B cell (primary cell): Measurements from ENCODE around the gene STK40. TPM values are rescaled to one million over a fixed set of nuclear protein-coding genes. Genes with fewer than 3 reads are reported as not detected.

Source experiments
- ATAC-seq: fragments of 200-7000 bp; cut with Tn5 transposase; one replicate; pipeline ENCODE4 v1.10.0; 2021; ENCODE audit warnings: low read depth, mild to moderate bottlenecking, moderate number of reproducible peaks, moderate library complexity
- CTCF ChIA-PET: fragments of 350-600 bp; sonication (Branson Sonifier 250); formaldehyde crosslinking; loops from one replicate; lab custom pipeline; 2021; ENCODE audit warnings: antibody characterized with exemption, inconsistent platforms; lab: Charles Lee
- POLR2A ChIA-PET: fragments of 350-600 bp; sonication (Branson Sonifier 250); formaldehyde crosslinking; loops from one replicate; lab custom pipeline; 2021; ENCODE audit warnings: antibody characterized with exemption; lab: Charles Lee
- DNase-seq: peaks from one replicate; pipeline ENCODE4 v3.0.0; 2013
- H2AFZ ChIP-seq: 2 replicates; pipeline ENCODE4 v1.6.1; 2012; ENCODE audit warnings: mild to moderate bottlenecking, low read depth, low read length; ENCODE audit not compliant: insufficient read depth, poor library complexity, severe bottlenecking
- H3K27ac ChIP-seq, 2 donors: 1 replicate in 1 of 2; 2 replicates in 1 of 2; pipeline ENCODE4 v1.5.1; 2012 to 2013; ENCODE audit warnings: low read length in 2 of 2, mild to moderate bottlenecking in 2 of 2, moderate library complexity in 1 of 2
- H3K27me3 ChIP-seq, 4 experiments: fragments of 200-600 bp in 1 of 4; sonication (generic) in 1 of 4; replicated peaks in 1 of 4; 1 replicate in 2 of 4; 2 replicates in 2 of 4; pipeline versions ENCODE4 v1.6.1 to v1.7.0; 2013 to 2016; ENCODE audit warnings: low read length in 3 of 4, mild to moderate bottlenecking in 2 of 4, mixed read lengths in 1 of 4, moderate library complexity in 1 of 4; ENCODE audit not compliant: insufficient read depth in 4 of 4, control insufficient read depth in 3 of 4; ENCODE audit errors: control extremely low read depth in 1 of 4
- H3K36me3 ChIP-seq, 2 experiments: replicated peaks in 1 of 2; 1 replicate in 1 of 2; 2 replicates in 1 of 2; pipeline versions ENCODE4 v1.6.1 to v1.7.1; 2013; ENCODE audit warnings: low read length in 1 of 2; ENCODE audit not compliant: insufficient read depth in 2 of 2, control insufficient read depth in 1 of 2; ENCODE audit errors: control extremely low read depth in 1 of 2, extremely low read depth in 1 of 2
- H3K4me1 ChIP-seq, 2 donors: fragments of 200-600 bp in 1 of 2; sonication (generic) in 1 of 2; 1 replicate in 1 of 2; 2 replicates in 1 of 2; pipeline versions ENCODE4 v1.5.1 to v1.6.1; 2013 to 2017; ENCODE audit warnings: low read length in 2 of 2; ENCODE audit not compliant: control insufficient read depth in 2 of 2, insufficient read depth in 2 of 2
- H3K4me2 ChIP-seq: replicated peaks from 2 replicates; pipeline ENCODE3; 2012; ENCODE audit warnings: mild to moderate bottlenecking, low read depth, low read length; ENCODE audit not compliant: poor library complexity, severe bottlenecking
- H3K4me3 ChIP-seq, 5 experiments: fragments of 200-600 bp in 1 of 5; sonication (generic) in 1 of 5; 1 replicate in 3 of 5; 2 replicates in 2 of 5; pipeline versions ENCODE4 v1.5.1 to v1.7.0; 2011 to 2016; ENCODE audit warnings: low read length in 4 of 5, mild to moderate bottlenecking in 4 of 5, low read depth in 2 of 5, control low read depth in 1 of 5, moderate library complexity in 1 of 5; ENCODE audit not compliant: insufficient read depth in 1 of 5; ENCODE audit errors: control extremely low read depth in 1 of 5, extremely low read depth in 1 of 5
- H3K79me2 ChIP-seq: fragments of 200-600 bp; sonication (generic); one replicate; pipeline ENCODE4 v1.6.0; 2016; ENCODE audit warnings: low read length; ENCODE audit not compliant: control insufficient read depth, insufficient read depth
- H3K9ac ChIP-seq: fragments of 200-600 bp; sonication (generic); 2 replicates; pipeline ENCODE4 v1.6.1; 2017; ENCODE audit warnings: mild to moderate bottlenecking, low read length, moderate library complexity
- H3K9me3 ChIP-seq, 3 donors: one replicate each; pipeline versions ENCODE4 v1.6.1 to v1.7.1; 2013; ENCODE audit warnings: low read length in 2 of 3; ENCODE audit not compliant: control insufficient read depth in 2 of 3, insufficient read depth in 1 of 3; ENCODE audit errors: control extremely low read depth in 1 of 3
- H4K20me1 ChIP-seq: 2 replicates; pipeline ENCODE4 v1.6.0; 2012; ENCODE audit warnings: mild to moderate bottlenecking, low read length; ENCODE audit not compliant: insufficient read depth, control insufficient read depth, poor library complexity, severe bottlenecking
- H3K27ac Mint-ChIP-seq: one replicate; pipeline ENCODE4 v1.8.0; 2021; ENCODE audit warnings: mixed read lengths
- H3K27me3 Mint-ChIP-seq: one replicate; pipeline ENCODE4 v1.8.0; 2021; ENCODE audit warnings: mixed read lengths
- H3K4me1 Mint-ChIP-seq: one replicate; pipeline ENCODE4 v1.8.0; 2021; ENCODE audit warnings: mixed read lengths
- H3K4me3 Mint-ChIP-seq: one replicate; pipeline ENCODE4 v1.8.0; 2021; ENCODE audit warnings: mixed read lengths
- H3K9me3 Mint-ChIP-seq: one replicate; pipeline ENCODE4 v1.8.0; 2022; ENCODE audit warnings: mixed read lengths; ENCODE audit not compliant: insufficient read depth
- CTCF ChIP-seq: fragments of 200-600 bp; IDR thresholded peaks from one replicate; pipeline ENCODE4 v1.8.0; 2022; ENCODE audit warnings: antibody characterized with exemption, mild to moderate bottlenecking
- EZH2 ChIP-seq: IDR thresholded peaks from 2 replicates; pipeline ENCODE4 v1.6.1; 2012; ENCODE audit warnings: borderline replicate concordance, low read depth, mild to moderate bottlenecking, moderate library complexity, low read length; ENCODE audit not compliant: insufficient read depth, poor library complexity, severe bottlenecking
- WGBS: methylation state at CpG from one replicate; pipeline ENCODE4 v1.1.5; 2013; ENCODE audit warnings: missing lambda C conversion rate; ENCODE audit not compliant: insufficient coverage; 5-methylcytosine and 5-hydroxymethylcytosine counted together
- intact Hi-C: fragments of 100-400 bp; cut with micrococcal nuclease; formaldehyde crosslinking; loops from one replicate; pipeline ENCODE4 v1.10.0; 2022
- polyA plus RNA-seq: library from polyadenylated mRNA; depleted of rRNA; stranded (reverse); fragments of >200 nt; gene quantifications from 2 replicates; pipeline ENCODE4 v1.2.3, GENCODE V29; 2012
- total RNA-seq, 2 donors: library from RNA; stranded (reverse); fragments of 120-200 nt in 1 of 2; gene quantifications; 1 replicate in 1 of 2; 2 replicates in 1 of 2; pipeline versions ENCODE4 v1.2.3 to v1.2.4, GENCODE V29; 2013 to 2022

Gene STK40
- total and polyA plus RNA-seq, 2 donors (not counting 1 experiment from before 2014, with no cell fraction given) = 53.1 to 69.1 TPM

DNA sequence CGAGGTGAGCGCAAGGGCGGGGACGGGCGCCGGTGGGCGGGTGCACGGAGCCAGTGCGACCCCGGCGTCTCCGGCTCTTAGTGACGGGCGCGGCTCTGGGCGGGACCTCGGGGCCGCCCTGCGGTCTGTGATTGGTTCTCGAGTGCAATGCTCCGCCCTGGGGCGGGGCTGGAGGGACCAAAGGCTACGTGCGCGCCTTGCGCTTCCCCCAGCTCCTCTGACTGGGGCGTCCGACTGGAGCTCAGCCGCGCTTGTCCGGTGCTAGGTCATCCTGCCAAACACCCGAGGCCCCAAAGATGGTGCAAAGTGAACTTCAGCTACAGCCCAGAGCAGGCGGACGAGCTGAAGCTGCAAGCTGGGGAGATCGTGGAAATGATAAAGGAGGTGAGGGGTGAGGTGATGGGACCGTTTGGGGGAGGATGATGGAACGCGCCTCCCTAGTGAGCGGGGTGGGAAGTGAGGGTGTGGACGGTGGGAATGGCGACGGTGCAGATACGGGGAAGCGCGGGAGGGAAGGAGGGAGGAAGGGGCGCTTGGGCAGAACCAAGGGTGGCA, 78.7 kb downstream of the STK40 start:
- Mint-ChIP-seq H3K27me3 (no peaks in the 10 kb centered on the region), H3K27ac (peak overlapping the region; percentile 93), H3K9me3 (no peaks in the 10 kb centered on the region), H3K4me3 (peak overlapping the region; percentile 97), H3K4me1 (peaks cover 29% of the 10 kb centered on the region)
- Histone ChIP-seq H2AFZ (peak overlapping the region; percentile 93), H3K36me3 (peaks cover 0 to 25% of the 10 kb centered on the region in 2 experiments), H3K27me3 (no peaks in the 10 kb centered on the region), H3K4me2 (peak overlapping the region; percentile 98), H3K4me1 (peaks cover 10 to 33% of the 10 kb centered on the region in 2 donors), H4K20me1 (peaks cover 14% of the 10 kb centered on the region), H3K27ac (peak overlapping the region in 1 of 2 donors; percentile 63), H3K9ac (peak overlapping the region; percentile 71), H3K79me2 (no peaks in the 10 kb centered on the region), H3K4me3 (peak overlapping the region; percentile 9 to 78 (median 68)), H3K9me3 (no peaks in the 10 kb centered on the region)
- DNase-seq (peak; percentile 96), ATAC-seq (peak; percentile 98)
- ChIA-PET CTCF (interaction anchor here (1.0 to 2.4 kb wide), 8 partner anchors 15 to 119 kb away, joined by 3 to 15 read pairs (median 4); no protein-coding TSS in a partner anchor), POLR2A (interaction anchor here (0.9 to 1.2 kb wide), 4 partner anchors 16 to 157 kb away, joined by 3 to 4 read pairs (median 4); partner anchors contain the start of genes MRPS15 and OSCP1)
- no peak for TF ChIP-seq EZH2
- no peak for TF ChIP-seq CTCF
- intact Hi-C loops = loop anchor here (1.0 to 5.0 kb wide), 5 partner anchors 16 to 158 kb away; partner anchors contain the start of genes EVA1B, THRAP3 and TRAPPC3
- WGBS = under 1% methylated on average over 45 of the region's 46 CpGs
